CD4-positive, alpha-beta T cell treated with Interleukin-12 subunit alpha and Interleukin-12 subunit beta, for 1 hour (primary cell): ENCODE measurements around the gene FAM219B.
"Not testable (repeated sequence)": the region's sequence is repeated elsewhere in the genome, so short reads cannot be mapped to it uniquely, and the experiment has no call there.

Source experiments
- DNase-seq: peaks from one replicate; pipeline ENCODE4 v3.0.0-alpha.2; 2020

The FAM219B gene

GRCh38 chr15:74902295-74903075 is 4.2 kb downstream of the FAM219B start:
- DNase-seq: no peak

DNA sequence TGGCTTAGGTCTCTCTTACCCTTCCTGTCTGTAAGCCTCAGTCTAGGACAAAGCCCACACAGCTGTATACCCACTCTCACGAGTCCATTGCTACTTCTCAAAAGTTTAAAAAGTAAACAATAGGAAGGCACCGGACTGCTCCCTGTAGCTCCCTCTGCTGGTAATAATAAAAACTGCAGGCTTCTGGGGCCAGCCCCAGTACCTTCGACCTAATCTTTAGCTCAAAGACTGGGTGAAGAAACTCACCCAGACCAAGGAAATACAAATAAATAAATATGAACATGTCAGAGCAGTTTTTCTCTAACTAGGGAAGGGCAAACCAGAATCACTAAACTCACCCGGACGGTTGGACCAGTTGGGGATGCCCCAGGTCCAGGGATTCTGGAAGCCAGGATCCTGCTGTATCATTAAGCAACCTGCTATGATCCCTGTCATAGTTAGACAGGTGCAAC is 5.0 kb downstream of the FAM219B start:
- peak; percentile 82 for DNase-seq

GRCh38 chr15:74897300-74897701 is 9.3 kb downstream of the FAM219B start:
- no peak for DNase-seq

- no peak for DNase-seq
Observed at GRCh38 chr15:74896316-74896715, 10.3 kb downstream of the FAM219B start.

GRCh38 chr15:74895830-74896229 is 10.8 kb downstream of the FAM219B start:
- DNase-seq: no peak

DNA sequence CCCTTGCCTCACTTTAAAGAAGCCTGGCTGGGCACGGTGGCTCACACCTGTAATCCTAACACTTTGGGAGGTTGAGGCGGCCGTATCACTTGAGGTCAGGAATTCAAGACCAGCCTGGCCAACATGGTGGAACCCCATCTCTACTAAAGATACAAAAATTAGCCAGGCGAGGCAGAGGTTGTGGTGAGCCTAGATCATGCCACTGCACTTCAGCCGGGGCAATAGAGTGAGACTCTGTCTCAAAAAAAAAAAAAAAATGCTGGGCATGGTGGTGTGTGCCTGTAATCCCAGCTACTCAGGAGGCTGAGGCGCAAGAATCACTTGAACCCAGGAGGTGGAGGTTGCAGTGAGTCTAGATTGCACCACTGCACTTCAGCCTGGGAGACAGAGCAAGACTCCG is 12.3 kb downstream of the FAM219B start:
- DNase-seq: not testable (repeated sequence)

DNA sequence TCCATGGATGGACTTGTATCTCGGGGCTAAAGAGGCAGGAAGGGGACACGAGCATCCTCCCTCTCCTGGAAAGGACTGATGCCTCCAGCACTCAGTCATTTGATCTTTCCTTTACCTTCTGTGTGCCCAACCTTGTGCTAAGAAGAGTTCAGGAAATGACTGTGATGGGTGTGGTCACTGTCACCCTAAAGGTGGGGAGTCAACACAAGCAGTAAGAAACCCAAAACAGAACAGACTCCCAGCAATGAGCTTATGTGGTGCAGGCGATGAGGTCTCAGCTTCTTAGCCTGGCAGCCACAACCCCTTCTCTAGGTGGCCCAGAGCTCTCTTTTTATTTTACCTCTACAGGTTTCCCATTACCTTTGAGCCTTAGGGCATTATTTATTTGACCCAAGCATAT is 13.0 kb downstream of the FAM219B start:
- DNase-seq: peak; percentile 74

GRCh38 chr15:74892931-74893330 is 13.7 kb downstream of the FAM219B start:
- no peak for DNase-seq

DNA sequence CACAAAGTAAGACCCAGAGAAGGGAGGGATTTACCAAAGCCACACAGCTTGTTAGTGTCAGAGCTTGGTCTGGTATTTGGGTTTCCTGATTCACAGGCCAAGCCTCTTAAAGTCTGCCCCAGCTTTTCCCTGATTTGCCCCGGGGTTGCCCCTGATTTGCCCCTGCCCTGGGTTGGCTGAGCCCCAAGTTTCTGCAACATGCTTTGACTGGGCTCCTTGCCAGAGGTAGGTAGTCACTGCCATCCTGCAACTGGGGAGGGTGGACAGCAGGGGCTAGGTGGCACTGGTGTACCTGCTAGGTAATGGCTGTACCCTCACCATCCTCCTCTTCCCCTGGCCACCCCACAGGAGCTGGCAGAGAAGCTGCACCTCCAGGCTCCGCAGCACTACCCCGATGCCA is 14.3 kb downstream of the FAM219B start:
- DNase-seq: no peak

- no peak for DNase-seq
Observed at GRCh38 chr15:74891469-74891868, 15.2 kb downstream of the FAM219B start.

DNA sequence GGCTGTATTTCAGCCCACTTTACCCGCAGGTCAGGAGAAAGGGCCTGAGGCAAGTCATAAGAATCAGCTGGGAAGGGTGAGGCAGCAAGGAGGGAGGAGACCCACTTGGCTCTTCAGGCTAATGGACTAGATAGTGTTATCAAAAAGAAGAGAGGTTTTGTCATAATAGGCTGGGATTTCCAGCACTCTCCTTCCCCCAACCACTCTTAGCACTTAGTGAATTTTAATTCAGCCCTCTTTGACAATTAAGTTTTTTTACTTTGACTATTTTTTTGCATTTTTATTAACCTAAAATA is 16.0 kb downstream of the FAM219B start:
- no peak for DNase-seq

DNA sequence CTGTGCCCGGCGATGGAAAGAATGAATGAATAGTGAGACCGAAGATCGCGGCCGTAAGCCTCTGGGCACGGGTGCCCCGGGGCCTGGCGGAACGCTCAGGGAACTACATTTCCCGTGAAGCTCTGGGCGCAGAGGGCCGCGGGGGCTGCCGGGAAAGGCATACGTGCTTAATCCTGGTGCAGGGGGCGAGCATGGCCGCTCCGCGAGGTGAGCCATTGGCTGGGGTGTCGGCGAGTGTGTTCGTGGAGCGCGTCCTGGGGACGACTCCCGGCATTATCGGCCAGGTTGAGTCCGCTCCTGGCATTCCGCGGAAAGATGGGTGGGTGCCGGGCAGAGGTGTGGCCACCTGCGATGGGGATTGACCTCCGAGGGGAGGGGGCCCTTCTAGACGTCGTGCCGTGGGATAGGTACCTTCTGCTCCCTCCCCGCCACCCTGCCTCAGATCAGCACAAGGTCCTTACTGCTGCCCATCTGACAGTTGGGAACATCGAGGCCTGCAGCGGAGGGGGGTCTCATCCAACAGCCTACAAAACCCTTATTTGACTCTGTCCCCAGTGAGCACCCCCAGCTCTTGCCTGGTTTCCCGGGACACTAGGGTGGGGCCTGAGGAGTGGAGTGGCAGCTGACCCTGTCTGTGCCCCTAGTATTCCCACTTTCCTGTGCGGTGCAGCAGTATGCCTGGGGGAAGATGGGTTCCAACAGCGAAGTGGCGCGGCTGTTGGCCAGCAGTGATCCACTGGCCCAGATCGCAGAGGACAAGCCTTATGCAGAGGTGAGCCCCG is 16.6 kb downstream of the FAM219B start, which contains the start of gene MPI:
MPI (plus strand) TSS at position 160 of the 782 bp plus-strand sequence; CDS start at position 192, 32 bp downstream.
- DNase-seq: peak; percentile 87

GRCh38 chr15:74889390-74889882 is 17.2 kb downstream of the FAM219B start:
- no peak for DNase-seq

GRCh38 chr15:74888716-74889115 is 17.9 kb downstream of the FAM219B start:
- DNase-seq: no peak

- not testable (repeated sequence) for DNase-seq
Observed at GRCh38 chr15:74887537-74888193, 19.0 kb downstream of the FAM219B start.

DNA sequence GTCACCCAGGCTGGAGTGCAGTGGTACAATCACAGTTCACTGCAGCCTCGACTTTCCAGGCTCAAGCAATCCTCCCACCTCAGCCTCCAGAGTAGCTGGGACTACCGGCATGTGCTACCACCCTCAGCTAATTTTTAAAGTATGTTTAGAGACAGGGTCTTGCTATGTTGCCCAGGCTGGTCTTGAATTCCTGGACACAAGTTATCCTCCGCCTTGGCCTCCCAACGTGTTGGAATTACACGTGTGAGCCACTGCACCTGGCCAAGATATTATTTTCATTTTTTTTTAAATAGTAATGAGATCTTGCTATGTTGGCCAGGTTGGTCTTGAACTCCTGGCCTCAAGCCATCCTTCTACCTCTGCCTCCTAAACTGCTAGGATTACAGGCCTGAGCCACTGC is 21.2 kb downstream of the FAM219B start:
- DNase-seq: no peak

GRCh38 chr15:74884428-74885223 is 22.0 kb downstream of the FAM219B start:
- DNase-seq: no peak

DNA sequence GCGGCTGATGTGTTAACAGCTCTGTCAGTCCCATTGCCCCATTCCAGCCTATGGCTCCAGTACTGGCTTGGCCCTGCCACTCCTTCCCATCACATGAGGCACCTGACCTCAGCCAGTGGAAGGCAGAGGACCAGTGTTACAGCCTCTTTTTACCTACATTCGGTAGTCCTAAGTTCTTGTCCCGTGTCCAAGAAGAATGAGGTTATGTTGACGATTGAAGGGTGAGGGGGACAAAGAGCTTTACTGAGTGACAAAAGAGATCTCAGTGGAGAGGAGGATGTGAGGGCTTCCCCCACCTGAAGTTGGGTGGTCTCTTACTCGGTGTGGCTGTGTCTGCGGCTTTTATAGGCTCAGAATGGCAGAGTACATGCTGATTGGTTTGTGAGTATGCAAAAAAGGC is 24.1 kb downstream of the FAM219B start:
- no peak for DNase-seq

- DNase-seq: no peak
Observed at GRCh38 chr15:74878273-74878672, 28.4 kb downstream of the FAM219B start.

GRCh38 chr15:74873756-74874424 is 32.8 kb downstream of the FAM219B start:
- DNase-seq: peak; percentile 27

DNA sequence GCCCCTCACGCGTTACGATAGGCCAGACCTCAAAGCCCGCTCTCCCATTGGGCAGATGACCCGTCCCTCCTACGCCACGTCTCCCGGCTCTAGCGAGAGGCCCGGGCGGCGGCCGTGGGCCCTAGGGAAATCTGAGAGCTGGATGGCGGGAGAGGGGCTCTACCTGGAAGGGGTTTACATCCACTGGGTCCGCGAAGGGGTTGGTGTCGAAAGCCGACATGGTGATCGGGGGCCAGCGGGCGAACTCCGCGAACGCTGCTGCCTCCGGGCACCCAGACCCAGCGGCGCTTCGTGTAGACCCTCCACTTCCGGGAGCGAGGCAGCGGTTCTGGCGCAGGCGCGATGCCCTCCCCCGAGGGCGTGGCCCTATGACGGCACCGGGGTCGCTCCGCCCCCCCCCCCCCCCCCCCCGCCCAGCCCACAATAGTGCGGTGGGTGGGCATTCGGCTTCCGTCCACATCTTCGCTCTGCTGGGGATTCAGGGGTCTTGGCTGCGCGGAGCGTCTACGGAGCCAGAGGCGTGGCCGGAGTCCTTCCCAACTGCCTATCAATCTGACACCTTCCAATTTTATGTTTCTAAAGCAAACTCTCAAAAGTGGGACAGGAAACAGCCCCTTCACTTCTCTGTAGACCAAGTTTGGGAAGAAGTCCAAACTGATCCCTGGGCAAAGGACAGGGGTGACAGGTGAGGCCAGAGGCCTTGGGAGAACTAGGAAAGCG is 33.5 kb downstream of the FAM219B start, which contains the start of gene SCAMP2:
SCAMP2 (minus strand) TSS at position 330 of the 720 bp plus-strand sequence; CDS start at position 220, 110 bp downstream.
- peak; percentile 91 for DNase-seq
